ENCODE data around the gene TIMM23B. TPM values are rescaled to one million over a fixed set of nuclear protein-coding genes. Genes with fewer than 3 reads are reported as not detected.
"Not testable (repeated sequence)": the region's sequence is repeated elsewhere in the genome, so short reads cannot be mapped to it uniquely, and the experiment has no call there.

Gene TIMM23B
- total RNA-seq, 1 experiment from 2014 or later = 24.2 TPM

GRCh38 chr10:49908290-49909080 lies 33.4 kb upstream of the TIMM23B start:
- not testable (repeated sequence) for DNase-seq; H2AFZ ChIP-seq (ENCODE audit: low read length); H3K9me3 ChIP-seq (ENCODE audit: control insufficient read depth, low read depth, low read length); H3K27me3 Mint-ChIP-seq (ENCODE audit: low read depth); H2BK20ac ChIP-seq (ENCODE audit: low read depth, low read length, poor library complexity, severe bottlenecking); H3K4me1 ChIP-seq (ENCODE audit: insufficient read depth, low read length); H3K9me3 Mint-ChIP-seq; H3K56ac ChIP-seq (ENCODE audit: insufficient read length, low read depth, low read length); H3K4me2 ChIP-seq (ENCODE audit: insufficient read depth, insufficient read length, low read length); H3K79me2 ChIP-seq (ENCODE audit: insufficient read depth, low read length); H2BK15ac ChIP-seq (ENCODE audit: low read depth, low read length); H4K5ac ChIP-seq (ENCODE audit: insufficient read length, low read depth, low read length); H3K14ac ChIP-seq (ENCODE audit: insufficient read depth, low read length); H3K36me3 Mint-ChIP-seq (ENCODE audit: insufficient read depth in 1 of 3, low read depth in 3 of 3); H2BK5ac ChIP-seq (ENCODE audit: insufficient read length, low read length); H4K8ac ChIP-seq (replicated peaks; ENCODE audit: insufficient read length, low read depth, low read length); H3K23me2 ChIP-seq (ENCODE audit: insufficient read length, low read depth, low read length, poor library complexity, severe bottlenecking); H3T11ph ChIP-seq (ENCODE audit: low read length); H3K23ac ChIP-seq (ENCODE audit: insufficient read length, low read depth, low read length); H2AK5ac ChIP-seq (ENCODE audit: insufficient read length, low read length); H3K4me3 Mint-ChIP-seq; H4K20me1 ChIP-seq (ENCODE audit: control insufficient read depth, insufficient read depth, insufficient read length); H3K9ac ChIP-seq (ENCODE audit: extremely low read depth, insufficient read length, low read length); H3K18ac ChIP-seq (ENCODE audit: insufficient read length, low read depth, low read length); H2BK120ac ChIP-seq (ENCODE audit: low read depth, low read length, poor library complexity, severe bottlenecking); H3K27ac ChIP-seq (ENCODE audit: insufficient read length, low read depth, low read length); H3K79me1 ChIP-seq (ENCODE audit: insufficient read depth, low read depth, low read length, poor library complexity, severe bottlenecking); H3K4me1 Mint-ChIP-seq; H2BK12ac ChIP-seq (ENCODE audit: insufficient read length, low read depth, low read length); H4K91ac ChIP-seq (ENCODE audit: insufficient read length, low read depth, low read length); H3K27me3 ChIP-seq (ENCODE audit: insufficient read depth, low read length); H3K4ac ChIP-seq (ENCODE audit: low read depth, low read length); H3K27ac Mint-ChIP-seq
- WGBS (ENCODE audit: extremely low coverage, insufficient read length, low lambda C conversion rate) = no CpG with 5 or more reads among the region's 4 CpGs

GRCh38 chr10:49910295-49910694 lies 31.6 kb upstream of the TIMM23B start:
- WGBS (ENCODE audit: extremely low coverage, insufficient read length, low lambda C conversion rate) = no CpG with 5 or more reads among the region's 1 CpG
- not testable (repeated sequence) for H3K27me3 ChIP-seq (ENCODE audit: insufficient read depth, low read length); H2AFZ ChIP-seq (ENCODE audit: low read length); H4K5ac ChIP-seq (ENCODE audit: insufficient read length, low read depth, low read length); H4K20me1 ChIP-seq (ENCODE audit: control insufficient read depth, insufficient read depth, insufficient read length); H3K23me2 ChIP-seq (ENCODE audit: insufficient read length, low read depth, low read length, poor library complexity, severe bottlenecking); H3T11ph ChIP-seq (ENCODE audit: low read length); H3K4me3 Mint-ChIP-seq; H3K79me1 ChIP-seq (ENCODE audit: insufficient read depth, low read depth, low read length, poor library complexity, severe bottlenecking); H3K56ac ChIP-seq (ENCODE audit: insufficient read length, low read depth, low read length); H4K91ac ChIP-seq (ENCODE audit: insufficient read length, low read depth, low read length); H3K79me2 ChIP-seq (ENCODE audit: insufficient read depth, low read length); H3K9ac ChIP-seq (ENCODE audit: extremely low read depth, insufficient read length, low read length); H3K14ac ChIP-seq (ENCODE audit: insufficient read depth, low read length); H2AK5ac ChIP-seq (ENCODE audit: insufficient read length, low read length); H2BK5ac ChIP-seq (ENCODE audit: insufficient read length, low read length); H2BK12ac ChIP-seq (ENCODE audit: insufficient read length, low read depth, low read length); H3K9me3 Mint-ChIP-seq; H3K4ac ChIP-seq (ENCODE audit: low read depth, low read length); H3K9me3 ChIP-seq (ENCODE audit: control insufficient read depth, low read depth, low read length); DNase-seq; H3K18ac ChIP-seq (ENCODE audit: insufficient read length, low read depth, low read length); H3K23ac ChIP-seq (ENCODE audit: insufficient read length, low read depth, low read length); H3K4me2 ChIP-seq (ENCODE audit: insufficient read depth, insufficient read length, low read length); H2BK15ac ChIP-seq (ENCODE audit: low read depth, low read length); H3K27me3 Mint-ChIP-seq (ENCODE audit: low read depth); H4K8ac ChIP-seq (replicated peaks; ENCODE audit: insufficient read length, low read depth, low read length); H2BK120ac ChIP-seq (ENCODE audit: low read depth, low read length, poor library complexity, severe bottlenecking); H3K4me1 Mint-ChIP-seq; H3K27ac Mint-ChIP-seq; H3K27ac ChIP-seq (ENCODE audit: insufficient read length, low read depth, low read length); H3K4me1 ChIP-seq (ENCODE audit: insufficient read depth, low read length); H2BK20ac ChIP-seq (ENCODE audit: low read depth, low read length, poor library complexity, severe bottlenecking)
- H3K36me3 Mint-ChIP-seq (ENCODE audit: insufficient read depth in 1 of 3, low read depth in 3 of 3) = peaks cover 1 to 12% (median 12%) of the 10 kb centered on the region in 3 experiments; a peak in 5 of 7 replicates

All from H9 (cell line).